HG02938 (cell line): ENCODE data around the gene TNC.

Experiments
- ATAC-seq: cut with Tn5 transposase; IDR thresholded peaks from one replicate; pipeline ENCODE4 v1.9.1; 2021; ENCODE audit warnings: mild to moderate bottlenecking, moderate library complexity; ENCODE audit not compliant: unreplicated experiment

Gene TNC

DNA sequence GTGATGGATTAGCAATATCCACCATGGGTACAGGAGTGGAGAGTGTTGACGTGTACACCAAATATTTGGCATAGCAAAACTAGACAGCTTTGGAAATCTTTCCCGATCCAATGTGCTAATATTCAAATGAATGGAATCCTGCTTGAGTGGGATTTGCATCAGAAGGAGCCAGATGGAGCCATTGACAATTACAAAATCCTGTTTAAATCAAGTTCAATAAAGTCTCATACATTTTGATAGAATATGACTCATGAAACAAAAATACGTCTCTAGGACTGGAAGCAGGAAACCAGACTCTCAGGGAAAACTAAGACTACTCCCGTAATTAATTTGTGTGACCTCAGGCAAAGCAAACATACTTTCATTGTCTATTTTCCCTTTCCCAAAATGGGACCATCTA is 13.0 kb downstream of the TNC start:
- ATAC-seq = no peak

- ATAC-seq = no peak
These were observed 14.0 kb downstream of the TNC start for GRCh38 chr9:115103746-115104477.

DNA sequence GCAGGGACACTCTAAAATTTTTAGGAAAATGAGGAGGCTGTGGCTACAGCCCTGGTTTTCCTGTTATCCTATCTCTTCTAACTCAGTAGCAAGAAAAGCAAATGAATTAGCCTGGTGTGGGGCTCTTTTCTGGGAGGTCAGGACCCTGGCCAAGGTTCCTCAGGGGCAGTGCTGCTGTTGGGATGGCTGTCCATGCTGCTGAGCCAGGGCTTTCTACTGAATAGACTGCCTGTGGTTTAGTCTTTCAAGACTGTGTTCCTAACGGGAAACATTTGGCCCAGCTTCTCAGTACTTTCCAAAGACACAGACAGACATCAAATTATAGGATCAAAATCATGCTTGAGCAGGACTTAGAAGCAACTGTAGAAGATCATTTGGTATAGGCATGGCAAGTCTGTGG is 18.1 kb downstream of the TNC start:
- no peak for ATAC-seq

- ATAC-seq = no peak
These were observed 19.6 kb downstream of the TNC start for GRCh38 chr9:115098226-115098965.

DNA sequence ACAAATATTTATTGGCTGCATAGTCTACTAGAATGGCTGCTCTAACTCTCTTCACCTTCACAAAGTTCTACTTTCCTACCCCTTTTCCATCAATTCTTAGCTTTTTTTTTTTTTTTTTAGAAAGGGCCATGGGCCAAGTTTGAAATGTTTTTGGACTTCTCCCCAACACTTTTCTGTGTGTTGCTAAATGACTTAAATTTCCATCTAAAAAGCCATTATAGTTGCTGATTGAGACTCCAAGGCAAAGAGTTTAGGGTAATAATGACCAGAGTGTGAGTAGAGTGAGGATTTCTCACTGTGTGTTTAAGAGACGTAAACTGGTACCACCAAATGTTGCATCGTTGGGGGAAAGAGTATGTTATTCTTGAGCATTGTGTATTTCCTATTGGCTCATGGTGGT is 24.4 kb downstream of the TNC start:
- ATAC-seq = no peak

- ATAC-seq = no peak
These were observed 27.5 kb downstream of the TNC start for GRCh38 chr9:115090486-115090885.

DNA sequence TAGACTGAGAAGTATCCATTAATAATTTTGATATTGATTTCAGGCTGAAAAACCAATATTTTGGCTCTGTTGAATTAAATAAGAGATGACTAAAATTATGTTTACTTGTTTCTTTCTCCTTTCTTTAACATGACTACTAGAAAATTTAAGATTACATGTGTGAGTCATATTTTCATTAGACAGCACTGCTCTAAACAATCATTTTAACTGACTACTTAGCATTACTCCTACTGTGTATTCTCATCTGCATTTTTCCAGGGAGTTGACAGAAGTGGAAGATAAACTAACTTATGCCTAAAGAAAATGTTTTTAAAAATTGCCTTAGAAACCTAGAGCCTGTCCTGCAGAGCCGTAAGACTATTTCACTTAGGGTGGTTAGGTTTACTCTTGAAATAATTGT is 29.1 kb downstream of the TNC start:
- ATAC-seq = no peak

GRCh38 chr9:115086886-115087285 is 31.1 kb downstream of the TNC start:
- no peak for ATAC-seq

DNA sequence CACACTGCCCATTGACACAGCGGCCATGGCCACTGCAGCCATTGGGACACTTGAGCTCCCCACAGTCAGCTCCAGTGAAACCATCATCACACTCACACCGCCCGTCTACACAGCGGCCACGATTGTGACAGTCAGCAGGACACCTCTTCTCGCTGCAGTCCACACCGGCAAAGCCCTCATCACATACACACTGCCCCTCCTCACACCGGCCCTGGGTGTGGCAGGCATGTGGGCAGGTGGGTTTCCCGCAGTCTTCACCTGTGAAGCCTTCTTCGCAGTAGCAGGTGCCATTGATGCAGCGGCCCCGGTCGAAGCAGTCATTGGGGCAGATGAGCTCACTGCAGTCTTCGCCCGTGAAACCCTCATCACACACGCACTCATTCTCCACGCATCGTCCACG is 31.5 kb downstream of the TNC start:
- no peak for ATAC-seq

GRCh38 chr9:115085773-115086377 is 32.1 kb downstream of the TNC start:
- no peak for ATAC-seq

DNA sequence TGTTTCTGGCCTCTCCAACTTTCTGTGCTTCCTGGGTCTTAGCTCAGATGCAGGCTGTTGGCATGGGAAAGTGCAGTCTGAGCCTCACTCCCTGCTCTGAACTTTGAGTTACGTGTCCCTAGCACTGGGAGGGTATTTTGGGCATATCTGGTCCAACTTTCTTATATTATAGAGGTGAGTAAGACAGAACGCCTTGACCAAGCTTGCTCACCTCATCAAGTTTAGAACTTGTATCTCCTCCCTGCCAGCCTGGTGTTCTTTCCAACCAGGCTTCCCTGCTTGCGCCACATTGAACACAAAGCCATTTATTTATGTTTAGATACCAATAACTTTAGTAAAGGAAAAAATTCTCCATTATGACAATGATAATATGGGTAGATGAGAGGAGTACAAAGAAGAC is 33.2 kb downstream of the TNC start:
- ATAC-seq = no peak

DNA sequence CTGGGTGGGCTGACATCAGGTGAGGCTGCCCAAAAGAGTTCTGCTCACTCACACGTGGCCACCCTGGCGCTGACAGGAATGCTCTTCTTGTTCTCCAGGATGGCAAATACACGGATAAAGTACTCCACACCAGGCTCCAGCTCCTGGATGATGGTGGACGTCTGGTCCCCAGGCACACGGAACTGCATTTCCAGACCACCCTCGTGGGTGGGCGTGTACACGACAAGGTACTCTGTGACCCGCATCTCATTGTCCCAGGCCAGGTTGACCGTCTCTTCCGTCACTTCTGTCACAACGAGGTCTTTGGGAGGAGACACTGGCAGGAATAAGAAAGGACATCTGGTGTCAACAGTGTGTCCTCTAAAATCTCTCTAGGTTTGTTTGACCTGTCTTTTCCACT is 33.8 kb downstream of the TNC start:
- no peak for ATAC-seq

- no peak for ATAC-seq
These were observed 37.7 kb downstream of the TNC start for GRCh38 chr9:115080242-115080641.

- ATAC-seq = no peak
These were observed 38.8 kb downstream of the TNC start for GRCh38 chr9:115079156-115079555.

DNA sequence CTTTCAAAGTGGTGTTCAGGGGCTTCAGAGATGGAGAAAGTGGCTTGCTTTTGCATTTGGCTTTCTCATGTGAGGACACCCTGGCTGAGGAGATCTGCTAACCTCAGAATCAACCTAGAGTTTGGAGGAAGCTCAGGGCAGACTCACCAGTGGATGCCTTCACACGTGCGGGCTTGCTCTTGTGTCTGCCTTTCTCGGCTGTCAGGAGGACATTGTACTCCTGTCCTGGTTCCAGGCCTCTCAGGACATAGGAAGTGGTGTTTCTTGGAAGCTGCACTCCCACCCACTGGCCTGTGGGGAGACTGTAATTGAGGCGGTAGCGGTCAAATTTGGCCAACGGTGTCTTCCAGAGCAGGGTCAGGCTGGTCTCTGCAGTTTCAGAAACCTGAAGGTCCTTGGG is 44.5 kb downstream of the TNC start:
- ATAC-seq = no peak

- ATAC-seq = no peak
These were observed 46.8 kb downstream of the TNC start for GRCh38 chr9:115071176-115071575.

GRCh38 chr9:115069771-115070170 is 48.2 kb downstream of the TNC start:
- ATAC-seq = no peak

DNA sequence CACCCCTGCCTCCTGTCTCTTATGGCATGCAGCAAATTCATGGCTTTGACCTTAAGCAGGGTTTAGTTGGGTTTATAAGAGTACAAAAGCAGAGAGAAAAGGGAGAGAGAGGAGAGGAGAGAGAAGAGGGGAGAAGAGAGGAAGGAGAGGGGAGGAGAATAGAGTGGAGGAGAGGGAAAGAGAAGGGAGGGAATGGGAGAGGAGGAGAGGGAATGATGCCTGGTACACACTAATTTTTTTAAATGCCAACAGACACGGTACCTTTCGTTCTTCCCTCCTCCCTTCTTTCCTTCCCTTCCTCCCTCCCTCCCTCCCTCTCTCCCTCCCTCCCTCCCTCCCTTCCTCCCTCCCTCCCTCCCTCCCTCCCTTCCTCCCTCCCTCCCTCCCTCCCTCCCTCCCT is 48.7 kb downstream of the TNC start:
- no peak for ATAC-seq

DNA sequence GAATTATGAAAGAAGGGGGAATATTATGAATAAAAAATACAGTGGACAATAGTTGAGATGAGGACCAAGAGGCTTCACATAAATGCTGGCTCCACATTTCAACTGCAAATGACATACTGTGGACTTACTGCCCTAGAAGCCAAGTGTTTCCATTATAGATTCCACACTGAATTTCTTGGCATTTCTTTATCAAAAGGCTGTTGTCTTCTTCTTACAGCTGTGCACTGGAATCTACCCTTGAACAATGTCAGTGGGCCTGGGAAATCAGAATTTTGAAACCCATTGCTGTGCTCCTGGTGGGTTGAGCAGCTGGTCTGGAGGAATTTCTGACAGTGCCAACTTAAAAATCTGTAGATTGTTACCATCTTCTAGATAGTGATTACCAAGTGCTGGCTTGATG is 49.9 kb downstream of the TNC start:
- no peak for ATAC-seq

- no peak for ATAC-seq
These were observed 54.7 kb downstream of the TNC start for GRCh38 chr9:115063058-115063845.

- ATAC-seq = no peak
These were observed 59.2 kb downstream of the TNC start for GRCh38 chr9:115058684-115059315.
